Brain pericyte (primary cell): ENCODE results near the gene NPIPB2.

ENCODE experiments used
- DNase-seq: peaks from one replicate; pipeline ENCODE4 v3.0.0-alpha.2; 2012; ENCODE audit warnings: low read depth, low spot score

NPIPB2 gene

GRCh38 chr16:11903906-11904305 lies 37.9 kb downstream of the NPIPB2 start:
- DNase-seq = no peak

GRCh38 chr16:11901091-11901490 lies 40.8 kb downstream of the NPIPB2 start:
- DNase-seq = no peak

DNA sequence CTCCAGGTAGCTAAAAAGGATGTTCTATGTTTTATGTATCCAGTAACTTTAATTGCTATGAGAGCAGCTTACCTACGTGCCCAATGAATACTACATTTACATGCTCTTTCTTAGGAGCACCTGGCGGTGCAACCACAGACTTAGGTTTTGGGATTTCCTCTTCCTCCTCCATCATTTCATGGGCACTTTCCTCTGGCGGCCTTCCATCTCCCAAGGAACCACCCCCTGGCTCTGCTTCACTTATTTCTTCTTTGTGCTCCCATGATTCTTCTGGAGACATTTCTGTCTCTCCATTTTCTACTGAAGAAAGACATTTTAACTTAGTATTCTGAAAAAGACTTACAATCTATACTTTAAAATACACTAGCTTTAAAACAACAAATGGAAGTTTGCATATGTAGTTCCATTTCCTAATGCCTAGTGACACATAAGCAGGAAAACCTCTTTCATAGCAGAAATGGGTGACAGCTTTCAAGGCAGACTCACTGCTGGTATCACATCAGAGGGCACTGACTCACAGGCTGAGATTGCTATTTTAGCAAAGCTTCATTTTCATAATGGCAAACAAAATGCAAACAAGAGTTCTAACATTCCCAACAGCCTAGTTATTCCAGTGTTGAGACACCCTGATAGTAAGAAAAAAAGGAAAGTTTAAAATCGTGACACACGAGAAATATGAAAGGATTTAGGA lies 45.2 kb downstream of the NPIPB2 start:
- DNase-seq = peak; percentile 25

- no peak for DNase-seq
These were observed 48.3 kb downstream of the NPIPB2 start for GRCh38 chr16:11893571-11893970.

DNA sequence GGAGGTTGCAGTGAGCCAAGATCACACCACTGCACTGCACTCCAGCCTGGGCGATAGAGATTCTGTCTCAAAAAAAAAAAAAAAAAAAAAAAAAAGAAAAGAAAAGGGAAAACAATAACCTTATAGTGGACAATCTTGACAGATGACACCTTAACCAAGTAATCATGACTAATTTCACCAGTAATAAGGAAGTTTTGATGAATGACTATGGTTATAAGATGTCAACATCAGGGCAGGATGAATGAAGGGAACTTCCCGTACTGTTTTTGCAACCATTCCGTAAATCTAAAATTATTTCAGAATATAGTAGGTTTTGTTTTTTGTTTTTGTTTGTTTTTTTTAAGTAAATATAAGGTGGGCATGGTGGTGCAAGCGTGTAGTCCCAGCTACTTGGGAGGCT lies 49.1 kb downstream of the NPIPB2 start:
- no peak for DNase-seq

- no peak for DNase-seq
These were observed 51.4 kb downstream of the NPIPB2 start for GRCh38 chr16:11890231-11890965.

DNA sequence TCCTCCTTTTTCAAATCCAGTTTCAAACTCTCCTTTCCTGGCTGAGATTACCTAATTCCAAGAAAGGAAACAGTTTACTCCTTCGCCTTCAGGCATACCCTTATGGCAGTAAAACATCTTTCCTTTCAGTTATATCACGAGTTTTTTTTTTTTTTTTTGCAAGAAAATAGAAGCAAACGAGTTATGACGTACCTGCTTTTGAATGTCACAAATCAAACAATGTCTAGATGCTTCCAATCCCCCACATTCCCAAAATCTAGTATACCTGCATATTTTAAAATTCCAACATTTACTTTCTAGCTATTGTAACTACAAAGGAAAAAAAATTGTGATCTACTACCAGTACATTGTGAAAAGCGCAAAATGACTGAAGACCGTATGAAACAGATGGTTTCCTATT lies 55.0 kb downstream of the NPIPB2 start:
- no peak for DNase-seq

DNA sequence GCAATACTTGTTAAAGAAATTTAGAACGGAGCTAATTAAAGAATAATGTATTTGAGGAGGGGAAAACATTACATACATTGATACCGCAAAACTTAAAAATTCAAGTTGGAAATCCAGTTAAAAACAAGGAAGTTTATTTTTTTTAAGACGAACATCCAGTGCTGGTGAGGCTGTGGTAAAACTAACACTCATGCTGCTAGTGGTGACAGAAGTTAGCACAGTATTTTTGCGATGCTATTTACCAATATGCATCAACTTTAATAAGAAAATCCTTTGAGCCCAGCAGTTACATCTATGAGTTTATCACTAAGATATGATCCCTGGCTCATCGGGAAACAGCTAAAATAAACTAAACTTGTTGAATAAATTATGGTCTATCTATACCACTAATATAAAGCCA lies 57.8 kb downstream of the NPIPB2 start:
- no peak for DNase-seq

DNA sequence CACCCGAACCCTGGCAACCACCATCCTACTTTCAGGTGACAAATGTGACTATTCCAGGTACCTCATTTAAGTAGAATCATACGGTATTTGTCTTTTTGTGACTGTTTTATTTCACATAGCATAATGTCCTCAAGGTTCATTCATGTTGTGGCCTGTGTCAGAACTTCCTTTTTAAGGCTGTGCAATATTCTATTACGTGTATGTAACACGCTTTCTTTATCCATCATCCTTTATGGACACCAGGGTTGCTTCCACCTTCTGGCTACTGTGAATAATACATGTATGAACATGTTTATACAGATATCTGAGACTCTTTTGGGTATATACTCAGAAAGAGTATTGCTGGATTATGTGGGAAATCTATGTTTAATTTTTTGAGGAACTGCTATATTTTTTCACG lies 61.8 kb downstream of the NPIPB2 start:
- no peak for DNase-seq

DNA sequence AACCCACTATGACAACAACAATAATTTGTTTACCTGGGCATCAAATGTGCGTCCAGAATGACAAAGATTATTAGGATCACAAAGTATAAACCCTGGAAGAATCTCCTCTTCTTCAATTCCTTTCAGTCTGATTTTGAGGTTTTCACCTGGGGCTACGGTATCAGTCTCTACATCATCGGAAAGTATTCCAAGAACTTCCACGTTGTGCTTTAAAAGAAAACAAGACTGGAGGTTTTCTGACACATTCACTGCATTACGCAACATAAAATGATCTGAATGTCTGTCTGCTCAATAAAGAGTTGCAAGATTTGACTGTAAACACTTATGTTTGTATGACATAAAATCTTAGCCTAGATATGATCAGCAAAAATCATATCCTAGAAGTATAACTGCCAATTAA lies 64.5 kb downstream of the NPIPB2 start:
- DNase-seq = no peak
